Measurements from ENCODE around the gene DDAH1. TPM values are rescaled to one million over a fixed set of nuclear protein-coding genes. Genes with fewer than 3 reads are reported as not detected.
"Not testable (repeated sequence)": the region's sequence is repeated elsewhere in the genome, so short reads cannot be mapped to it uniquely, and the experiment has no call there.

The DDAH1 gene
- total RNA-seq, 1 donor: 89.0 TPM

DNA sequence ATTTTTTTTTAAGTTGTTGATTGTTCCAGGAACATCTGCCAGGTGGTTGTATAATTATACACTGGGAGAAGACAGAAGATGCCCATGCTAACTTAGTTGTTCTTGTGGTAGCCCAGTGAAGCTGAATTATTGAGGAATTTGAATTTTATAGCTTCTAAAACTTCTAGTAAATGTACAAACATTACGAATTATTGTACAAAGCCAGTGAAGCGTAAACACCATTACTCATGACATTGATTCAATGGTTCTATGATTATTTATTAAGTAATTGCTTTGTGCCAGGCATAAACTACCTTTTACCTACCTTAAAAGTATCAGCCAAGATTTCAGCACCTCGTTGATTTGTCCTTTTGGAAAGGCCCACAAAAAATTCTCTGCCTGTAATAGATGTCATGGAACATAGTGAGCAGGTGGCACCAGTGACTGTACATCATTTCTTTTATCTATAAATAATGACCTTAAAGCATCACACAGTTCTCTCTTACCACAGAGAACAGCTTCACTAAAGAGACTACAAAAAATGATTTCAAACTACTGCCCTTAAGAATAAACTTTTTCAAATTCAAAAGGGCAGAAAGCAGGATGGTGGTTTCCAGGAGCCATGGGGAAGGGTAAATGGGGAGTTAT, 113.6 kb downstream of the DDAH1 start:
- TF ChIP-seq, protein P1, sequence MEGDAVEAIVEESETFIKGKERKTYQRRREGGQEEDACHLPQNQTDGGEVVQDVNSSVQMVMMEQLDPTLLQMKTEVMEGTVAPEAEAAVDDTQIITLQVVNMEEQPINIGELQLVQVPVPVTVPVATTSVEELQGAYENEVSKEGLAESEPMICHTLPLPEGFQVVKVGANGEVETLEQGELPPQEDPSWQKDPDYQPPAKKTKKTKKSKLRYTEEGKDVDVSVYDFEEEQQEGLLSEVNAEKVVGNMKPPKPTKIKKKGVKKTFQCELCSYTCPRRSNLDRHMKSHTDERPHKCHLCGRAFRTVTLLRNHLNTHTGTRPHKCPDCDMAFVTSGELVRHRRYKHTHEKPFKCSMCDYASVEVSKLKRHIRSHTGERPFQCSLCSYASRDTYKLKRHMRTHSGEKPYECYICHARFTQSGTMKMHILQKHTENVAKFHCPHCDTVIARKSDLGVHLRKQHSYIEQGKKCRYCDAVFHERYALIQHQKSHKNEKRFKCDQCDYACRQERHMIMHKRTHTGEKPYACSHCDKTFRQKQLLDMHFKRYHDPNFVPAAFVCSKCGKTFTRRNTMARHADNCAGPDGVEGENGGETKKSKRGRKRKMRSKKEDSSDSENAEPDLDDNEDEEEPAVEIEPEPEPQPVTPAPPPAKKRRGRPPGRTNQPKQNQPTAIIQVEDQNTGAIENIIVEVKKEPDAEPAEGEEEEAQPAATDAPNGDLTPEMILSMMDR (IDR thresholded peaks at IDR 0.05; ENCODE audit: extremely low read depth, low read depth, low read length): no peak
- peaks cover 49% of the 10 kb centered on the region for H3K36me3 ChIP-seq (ENCODE audit: insufficient read depth, low read length)

DNA sequence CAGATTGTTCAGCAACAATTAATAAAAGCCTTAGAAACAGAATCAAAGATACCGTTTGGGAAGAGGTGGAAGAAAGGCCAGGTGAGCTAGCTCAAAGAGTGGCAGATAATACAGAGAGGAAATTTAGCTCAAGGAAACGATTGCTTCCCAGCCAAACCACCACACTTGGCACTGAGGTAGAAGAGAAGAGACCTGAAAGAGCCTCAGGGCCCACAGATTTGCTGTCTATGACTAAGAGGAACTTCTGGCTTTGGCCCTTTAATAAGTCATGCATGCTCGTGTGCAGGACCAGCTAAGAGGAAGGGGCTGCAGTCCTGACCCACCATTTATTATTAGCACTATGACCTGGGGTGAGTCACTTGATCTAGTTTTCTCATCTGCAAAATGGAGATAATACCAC, 115.7 kb downstream of the DDAH1 start:
- peaks cover 64% of the 10 kb centered on the region for H3K79me2 ChIP-seq (ENCODE audit: insufficient read depth, low read length)
- no peaks in the 10 kb centered on the region for H4K20me1 ChIP-seq (ENCODE audit: insufficient read depth, low read length)
- no peak overlapping the region for H3K27ac ChIP-seq (ENCODE audit: low read depth, low read length)
- H2AFZ ChIP-seq (ENCODE audit: low read length): no peak overlapping the region
- TF ChIP-seq, protein P1 (IDR thresholded peaks at IDR 0.05; ENCODE audit: extremely low read depth, low read depth, low read length): no peak
- no peak overlapping the region for H3K4me2 ChIP-seq (ENCODE audit: insufficient read depth, low read length)
- DNase-seq (ENCODE audit: insufficient read length, low spot score, missing footprints): no peak
- H3K36me3 ChIP-seq (ENCODE audit: insufficient read depth, low read length): peaks cover 54% of the 10 kb centered on the region
- H3K27me3 ChIP-seq (ENCODE audit: insufficient read depth, low read length): no peaks in the 10 kb centered on the region
- H3K4me3 ChIP-seq (ENCODE audit: insufficient read depth, low read length): no peak overlapping the region
- H3K9me3 ChIP-seq (ENCODE audit: low read depth, low read length): no peaks in the 10 kb centered on the region
- H3K4me1 ChIP-seq (ENCODE audit: insufficient read depth, low read length): peaks cover 19% of the 10 kb centered on the region

More for the DNA sequence above, 113.6 kb downstream of the DDAH1 start:
- no peaks in the 10 kb centered on the region for H3K9me3 ChIP-seq (ENCODE audit: low read depth, low read length)
- H3K4me1 ChIP-seq (ENCODE audit: insufficient read depth, low read length): peaks cover 4% of the 10 kb centered on the region
- no peak overlapping the region for H2AFZ ChIP-seq (ENCODE audit: low read length)
- no peaks in the 10 kb centered on the region for H3K27me3 ChIP-seq (ENCODE audit: insufficient read depth, low read length)
- DNase-seq (ENCODE audit: insufficient read length, low spot score, missing footprints): no peak
- no peak overlapping the region for H3K4me3 ChIP-seq (ENCODE audit: insufficient read depth, low read length)
- no peak overlapping the region for H3K4me2 ChIP-seq (ENCODE audit: insufficient read depth, low read length)
- peaks cover 75% of the 10 kb centered on the region for H3K79me2 ChIP-seq (ENCODE audit: insufficient read depth, low read length)
- no peak overlapping the region for H3K27ac ChIP-seq (ENCODE audit: low read depth, low read length)
- H4K20me1 ChIP-seq (ENCODE audit: insufficient read depth, low read length): no peaks in the 10 kb centered on the region

DNA sequence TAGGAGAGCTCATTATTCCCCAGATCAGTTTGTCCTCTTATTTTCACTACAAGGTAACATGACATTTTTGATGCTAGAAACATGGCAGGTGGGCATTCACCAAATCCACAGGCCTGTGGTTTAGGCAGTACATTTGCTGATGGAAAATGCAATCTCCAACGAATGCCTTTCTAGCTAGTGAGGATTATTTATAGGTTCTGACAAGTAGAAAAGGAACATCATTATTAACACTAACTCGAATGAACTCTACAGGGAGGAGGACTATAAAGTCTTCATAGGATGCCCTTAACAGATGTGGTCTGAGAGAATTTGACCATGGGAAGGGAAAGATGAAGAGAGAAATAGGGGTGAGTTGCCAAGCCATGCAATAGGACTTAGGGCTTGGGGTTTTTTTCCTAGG, 117.1 kb downstream of the DDAH1 start:
- Histone ChIP-seq H3K79me2 (ENCODE audit: insufficient read depth, low read length) (peaks cover 55% of the 10 kb centered on the region), H3K9me3 (ENCODE audit: low read depth, low read length) (no peaks in the 10 kb centered on the region), H3K27ac (ENCODE audit: low read depth, low read length) (no peak overlapping the region), H3K4me3 (ENCODE audit: insufficient read depth, low read length) (no peak overlapping the region), H3K36me3 (ENCODE audit: insufficient read depth, low read length) (peaks cover 54% of the 10 kb centered on the region), H3K27me3 (ENCODE audit: insufficient read depth, low read length) (no peaks in the 10 kb centered on the region), H3K4me2 (ENCODE audit: insufficient read depth, low read length) (no peak overlapping the region), H3K4me1 (ENCODE audit: insufficient read depth, low read length) (peaks cover 29% of the 10 kb centered on the region), H2AFZ (ENCODE audit: low read length) (no peak overlapping the region), H4K20me1 (ENCODE audit: insufficient read depth, low read length) (no peaks in the 10 kb centered on the region)
- DNase-seq (ENCODE audit: insufficient read length, low spot score, missing footprints): no peak
- TF ChIP-seq, protein P1 (IDR thresholded peaks at IDR 0.05; ENCODE audit: extremely low read depth, low read depth, low read length): no peak

DNA sequence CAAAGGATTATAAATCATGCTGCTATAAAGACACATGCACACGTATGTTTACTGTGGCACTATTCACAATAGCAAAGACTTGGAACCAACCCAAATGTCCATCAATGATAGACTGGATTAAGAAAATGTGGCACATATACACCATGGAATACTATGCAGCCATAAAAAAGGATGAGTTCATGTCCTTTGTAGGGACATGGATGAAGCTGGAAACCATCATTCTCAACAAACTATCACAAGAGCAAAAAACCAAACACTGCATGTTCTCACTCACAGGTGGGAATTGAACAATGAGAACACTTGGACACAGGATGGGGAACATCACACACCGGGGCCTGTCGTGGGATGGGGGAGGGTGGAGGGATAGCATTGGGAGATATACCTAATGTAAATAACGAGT, 117.7 kb downstream of the DDAH1 start:
- Histone ChIP-seq H3K36me3 (ENCODE audit: insufficient read depth, low read length) (peaks cover 54% of the 10 kb centered on the region), H3K4me1 (ENCODE audit: insufficient read depth, low read length) (peaks cover 35% of the 10 kb centered on the region), H3K79me2 (ENCODE audit: insufficient read depth, low read length) (peaks cover 52% of the 10 kb centered on the region)
- H3K27me3 ChIP-seq (ENCODE audit: insufficient read depth, low read length); DNase-seq (ENCODE audit: insufficient read length, low spot score, missing footprints); H3K9me3 ChIP-seq (ENCODE audit: low read depth, low read length); H3K27ac ChIP-seq (ENCODE audit: low read depth, low read length); H2AFZ ChIP-seq (ENCODE audit: low read length); H4K20me1 ChIP-seq (ENCODE audit: insufficient read depth, low read length); H3K4me2 ChIP-seq (ENCODE audit: insufficient read depth, low read length); H3K4me3 ChIP-seq (ENCODE audit: insufficient read depth, low read length): not testable (repeated sequence)

Data from osteoblast (primary cell).